ENCODE measurements around the gene MGAT4C. TPM values are rescaled to one million over a fixed set of nuclear protein-coding genes. Genes with fewer than 3 reads are reported as not detected.

Gene MGAT4C
- total RNA-seq, 6 donors from 2014 or later: under 0.01 to 0.43 (median 0.20) TPM; not detected in 1

DNA sequence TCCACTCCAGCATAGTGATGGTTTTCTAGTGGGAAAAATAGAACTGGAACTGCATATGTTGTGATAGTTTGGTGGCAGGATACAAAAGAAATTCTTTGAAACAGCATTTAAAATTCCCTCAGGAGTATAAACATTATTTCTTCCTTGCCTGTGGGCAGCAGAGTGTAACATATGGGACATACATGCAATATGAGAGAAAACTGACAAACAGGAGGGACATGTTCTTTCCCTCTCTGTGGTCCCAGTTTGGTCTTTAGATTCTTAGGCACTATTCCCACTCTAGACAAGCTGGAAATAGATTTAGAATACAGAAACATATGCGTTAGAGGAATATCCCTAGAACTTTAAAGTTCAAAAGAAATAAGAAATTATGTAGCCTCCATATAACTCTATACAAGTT, 68.0 kb downstream of the MGAT4C start:
- TF ChIP-seq, protein P1, sequence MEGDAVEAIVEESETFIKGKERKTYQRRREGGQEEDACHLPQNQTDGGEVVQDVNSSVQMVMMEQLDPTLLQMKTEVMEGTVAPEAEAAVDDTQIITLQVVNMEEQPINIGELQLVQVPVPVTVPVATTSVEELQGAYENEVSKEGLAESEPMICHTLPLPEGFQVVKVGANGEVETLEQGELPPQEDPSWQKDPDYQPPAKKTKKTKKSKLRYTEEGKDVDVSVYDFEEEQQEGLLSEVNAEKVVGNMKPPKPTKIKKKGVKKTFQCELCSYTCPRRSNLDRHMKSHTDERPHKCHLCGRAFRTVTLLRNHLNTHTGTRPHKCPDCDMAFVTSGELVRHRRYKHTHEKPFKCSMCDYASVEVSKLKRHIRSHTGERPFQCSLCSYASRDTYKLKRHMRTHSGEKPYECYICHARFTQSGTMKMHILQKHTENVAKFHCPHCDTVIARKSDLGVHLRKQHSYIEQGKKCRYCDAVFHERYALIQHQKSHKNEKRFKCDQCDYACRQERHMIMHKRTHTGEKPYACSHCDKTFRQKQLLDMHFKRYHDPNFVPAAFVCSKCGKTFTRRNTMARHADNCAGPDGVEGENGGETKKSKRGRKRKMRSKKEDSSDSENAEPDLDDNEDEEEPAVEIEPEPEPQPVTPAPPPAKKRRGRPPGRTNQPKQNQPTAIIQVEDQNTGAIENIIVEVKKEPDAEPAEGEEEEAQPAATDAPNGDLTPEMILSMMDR (IDR thresholded peaks at IDR 0.05): no peak
- no peak for TF ChIP-seq POLR2A (IDR thresholded peaks at IDR 0.05)
- TF ChIP-seq EP300 (IDR thresholded peaks at IDR 0.05): no peak
- TF ChIP-seq POLR2AphosphoS5 (IDR thresholded peaks at IDR 0.05): no peak
- ATAC-seq (ENCODE audit: low FRiP score in 2 of 2): no peak

DNA sequence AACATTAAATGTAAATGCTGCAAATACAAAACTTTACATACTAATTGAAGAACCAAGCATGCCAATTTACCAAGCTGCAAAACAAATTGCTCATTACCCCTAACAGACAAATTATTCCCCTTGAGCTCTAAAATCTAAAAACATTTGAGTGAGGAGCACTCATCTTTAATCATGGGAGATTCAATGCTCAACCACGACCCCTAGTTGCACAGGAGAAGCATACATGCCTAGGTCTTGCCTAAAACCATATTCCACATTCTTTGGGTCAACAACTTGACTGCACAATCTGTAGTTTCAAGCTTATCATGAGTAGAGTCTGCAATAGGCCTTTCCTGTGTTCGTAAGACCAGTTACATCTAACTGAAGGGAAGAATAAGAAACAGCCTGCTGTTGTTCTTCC, 69.7 kb downstream of the MGAT4C start:
- Histone ChIP-seq H3K27me3 (no peaks in the 10 kb centered on the region), H3K4me3 (no peak overlapping the region), H3K27ac (no peak overlapping the region), H3K4me1 (no peaks in the 10 kb centered on the region), H3K9me3 (no peaks in the 10 kb centered on the region), H3K36me3 (no peaks in the 10 kb centered on the region)
- ATAC-seq (ENCODE audit: low FRiP score in 2 of 2): no peak
- DNase-seq: no peak
- WGBS, 2 donors: 55 to 74% methylated on average over 2 of the region's 2 CpGs
- TF ChIP-seq POLR2A (IDR thresholded peaks at IDR 0.05) (no peak), POLR2AphosphoS5 (IDR thresholded peaks at IDR 0.05) (no peak), EP300 (IDR thresholded peaks at IDR 0.05) (no peak)
- TF ChIP-seq, protein P1 (IDR thresholded peaks at IDR 0.05): no peak

More for the DNA sequence above, 68.0 kb downstream of the MGAT4C start:
- Histone ChIP-seq H3K36me3 (no peaks in the 10 kb centered on the region), H3K27ac (no peak overlapping the region), H3K9me3 (no peaks in the 10 kb centered on the region), H3K4me1 (no peaks in the 10 kb centered on the region), H3K27me3 (no peaks in the 10 kb centered on the region), H3K4me3 (no peak overlapping the region)
- WGBS, 2 donors: 83 to 86% methylated on average over 1 of the region's 1 CpG
- no peak for DNase-seq

DNA sequence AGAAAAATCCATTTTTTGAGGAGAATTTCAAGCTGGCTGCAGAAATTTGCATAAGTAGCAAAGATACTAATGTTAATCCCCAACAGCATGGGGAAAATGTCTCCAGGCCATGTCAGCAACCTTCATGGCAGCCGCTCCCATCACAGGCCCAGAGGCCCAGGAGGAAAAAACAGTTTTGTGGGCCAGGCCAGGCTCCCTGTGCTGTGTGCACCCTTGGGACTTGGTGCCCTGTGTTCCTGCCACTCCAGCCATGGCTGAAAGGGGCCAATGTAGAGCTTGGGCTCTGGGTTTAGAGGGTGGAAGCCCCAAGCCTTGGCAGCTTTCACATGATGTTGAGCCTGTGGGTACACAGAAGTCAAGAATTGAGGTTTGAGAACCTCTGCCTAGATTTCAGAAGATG, 76.3 kb downstream of the MGAT4C start:
- H3K4me1 ChIP-seq: no peaks in the 10 kb centered on the region
- WGBS, 2 donors: 88 to 94% methylated on average over 1 of the region's 1 CpG
- H3K9me3 ChIP-seq: no peaks in the 10 kb centered on the region
- no peak overlapping the region for H3K27ac ChIP-seq
- no peak for DNase-seq
- no peak for TF ChIP-seq EP300 (IDR thresholded peaks at IDR 0.05)
- TF ChIP-seq, protein P1 (IDR thresholded peaks at IDR 0.05): no peak
- no peak for TF ChIP-seq POLR2A (IDR thresholded peaks at IDR 0.05)
- no peak for TF ChIP-seq POLR2AphosphoS5 (IDR thresholded peaks at IDR 0.05)
- no peak overlapping the region for H3K4me3 ChIP-seq
- H3K36me3 ChIP-seq: no peaks in the 10 kb centered on the region
- H3K27me3 ChIP-seq: no peaks in the 10 kb centered on the region
- ATAC-seq (ENCODE audit: low FRiP score in 2 of 2): no peak

DNA sequence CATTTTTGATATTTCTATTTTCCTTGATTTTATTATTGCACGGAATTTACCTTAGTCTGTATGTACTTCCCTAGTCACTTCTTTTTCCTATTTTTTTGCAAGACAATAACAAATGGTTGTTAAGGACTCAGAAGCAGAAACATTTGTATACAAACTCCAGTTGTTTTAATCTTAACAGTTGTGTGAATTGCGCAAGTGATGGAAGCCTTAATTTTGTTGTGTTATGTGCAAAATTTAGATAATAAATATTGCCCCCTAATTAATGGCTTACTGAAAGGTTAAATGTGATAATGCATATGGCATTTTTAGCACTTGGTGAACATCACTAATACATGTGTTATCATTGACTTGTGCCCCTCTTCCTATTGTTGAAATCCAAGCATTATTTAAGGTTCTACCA, 82.0 kb downstream of the MGAT4C start:
- no peaks in the 10 kb centered on the region for H3K36me3 ChIP-seq
- no peaks in the 10 kb centered on the region for H3K27me3 ChIP-seq
- no peaks in the 10 kb centered on the region for H3K9me3 ChIP-seq
- H3K27ac ChIP-seq: no peak overlapping the region
- TF ChIP-seq EP300 (IDR thresholded peaks at IDR 0.05): no peak
- TF ChIP-seq POLR2A (IDR thresholded peaks at IDR 0.05): no peak
- TF ChIP-seq, protein P1 (IDR thresholded peaks at IDR 0.05): no peak
- TF ChIP-seq POLR2AphosphoS5 (IDR thresholded peaks at IDR 0.05): no peak
- ATAC-seq (ENCODE audit: low FRiP score in 2 of 2) (no peak), DNase-seq (no peak)
- no peaks in the 10 kb centered on the region for H3K4me1 ChIP-seq
- WGBS, 2 donors: 80 to 86% methylated on average over 2 of the region's 2 CpGs
- H3K4me3 ChIP-seq: no peak overlapping the region

DNA sequence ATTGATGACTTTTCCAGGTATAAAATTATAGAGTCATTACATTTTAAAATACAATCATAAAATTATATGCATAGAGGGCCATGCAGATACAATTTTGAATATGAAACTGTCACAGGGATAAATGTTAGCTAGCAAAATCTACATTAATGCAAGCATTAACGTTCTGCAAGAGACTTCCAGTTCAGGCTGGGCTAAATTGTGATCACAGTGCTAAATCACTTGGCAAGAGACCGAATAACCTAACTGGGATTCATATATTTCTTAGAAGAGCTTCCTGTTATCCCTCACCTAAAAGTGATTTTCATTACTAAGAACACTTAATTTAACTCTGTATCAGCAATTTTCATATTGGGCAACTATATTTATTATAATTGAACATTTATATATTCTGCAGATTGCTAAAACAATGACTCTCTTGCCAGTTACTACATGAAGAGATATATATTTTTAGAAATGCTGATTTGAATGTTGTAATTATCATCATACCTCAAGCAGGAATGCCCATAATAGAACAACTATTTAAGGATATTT, 83.2 kb downstream of the MGAT4C start:
- Histone ChIP-seq H3K27ac (no peak overlapping the region), H3K27me3 (no peaks in the 10 kb centered on the region), H3K36me3 (no peaks in the 10 kb centered on the region), H3K4me3 (no peak overlapping the region), H3K4me1 (no peaks in the 10 kb centered on the region), H3K9me3 (no peaks in the 10 kb centered on the region)
- no peak for DNase-seq
- WGBS, 2 donors: 56 to 63% methylated on average over 2 of the region's 2 CpGs
- TF ChIP-seq, protein P1 (IDR thresholded peaks at IDR 0.05): no peak
- TF ChIP-seq POLR2AphosphoS5 (IDR thresholded peaks at IDR 0.05): no peak
- TF ChIP-seq POLR2A (IDR thresholded peaks at IDR 0.05): no peak
- TF ChIP-seq EP300 (IDR thresholded peaks at IDR 0.05): no peak
- ATAC-seq (ENCODE audit: low FRiP score in 2 of 2): no peak

Data from upper lobe of left lung (tissue), 6 donors.